PC-3 (cell line): ENCODE results near the gene ZIC4.

Experiments
- CTCF ChIP-seq: fragments of 300-600 bp; sonication (generic); conservative IDR thresholded peaks from 2 replicates; pipeline ENCODE4 v1.5.1; 2017; ENCODE audit warnings: antibody characterized with exemption, low read depth, mild to moderate bottlenecking, low read length
- EZH2phosphoT487 ChIP-seq: fragments of 300-600 bp; sonication (generic); IDR thresholded peaks from 2 replicates; pipeline ENCODE4 v1.6.1; 2018; ENCODE audit warnings: mild to moderate bottlenecking, antibody characterized with exemption, low read length, borderline replicate concordance

- TF ChIP-seq EZH2phosphoT487 (no peak), CTCF (no peak)
These were observed 9.0 kb downstream of the ZIC4 start for GRCh38 chr3:147397155-147397874.
